ENCODE results near the gene CPLX3. TPM values are rescaled to one million over a fixed set of nuclear protein-coding genes. Genes with fewer than 3 reads are reported as not detected.

The CPLX3 gene
- total RNA-seq, 1 experiment from 2014 or later, result not detected

DNA sequence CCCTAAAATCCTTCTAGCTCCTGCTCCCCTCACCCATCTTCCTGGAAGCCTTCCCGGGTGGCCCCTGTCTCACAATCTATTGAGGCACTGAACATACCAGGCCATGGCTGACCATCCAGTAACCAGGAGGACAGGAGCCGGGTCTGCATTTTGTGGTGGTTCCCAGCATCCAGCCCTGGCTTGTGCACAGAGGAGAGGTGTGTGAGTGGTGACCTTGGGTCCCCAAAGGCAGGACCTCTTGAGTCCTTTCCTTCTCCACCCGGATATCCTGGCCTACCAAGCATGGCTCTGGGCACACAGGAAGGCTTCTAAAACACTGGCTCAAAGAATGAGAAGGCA is 36.7 kb upstream of the CPLX3 start:
- no peak overlapping the region for H3K14ac ChIP-seq (ENCODE audit: insufficient read depth, low read length)
- H2AFZ ChIP-seq (ENCODE audit: low read length), result no peak overlapping the region
- TF ChIP-seq, protein P1, sequence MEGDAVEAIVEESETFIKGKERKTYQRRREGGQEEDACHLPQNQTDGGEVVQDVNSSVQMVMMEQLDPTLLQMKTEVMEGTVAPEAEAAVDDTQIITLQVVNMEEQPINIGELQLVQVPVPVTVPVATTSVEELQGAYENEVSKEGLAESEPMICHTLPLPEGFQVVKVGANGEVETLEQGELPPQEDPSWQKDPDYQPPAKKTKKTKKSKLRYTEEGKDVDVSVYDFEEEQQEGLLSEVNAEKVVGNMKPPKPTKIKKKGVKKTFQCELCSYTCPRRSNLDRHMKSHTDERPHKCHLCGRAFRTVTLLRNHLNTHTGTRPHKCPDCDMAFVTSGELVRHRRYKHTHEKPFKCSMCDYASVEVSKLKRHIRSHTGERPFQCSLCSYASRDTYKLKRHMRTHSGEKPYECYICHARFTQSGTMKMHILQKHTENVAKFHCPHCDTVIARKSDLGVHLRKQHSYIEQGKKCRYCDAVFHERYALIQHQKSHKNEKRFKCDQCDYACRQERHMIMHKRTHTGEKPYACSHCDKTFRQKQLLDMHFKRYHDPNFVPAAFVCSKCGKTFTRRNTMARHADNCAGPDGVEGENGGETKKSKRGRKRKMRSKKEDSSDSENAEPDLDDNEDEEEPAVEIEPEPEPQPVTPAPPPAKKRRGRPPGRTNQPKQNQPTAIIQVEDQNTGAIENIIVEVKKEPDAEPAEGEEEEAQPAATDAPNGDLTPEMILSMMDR (conservative IDR thresholded peaks at IDR 0.05), result no peak
- H2BK20ac ChIP-seq (ENCODE audit: low read depth, low read length, poor library complexity, severe bottlenecking), result no peak overlapping the region
- H3K4me1 ChIP-seq (ENCODE audit: insufficient read depth, low read length), result peaks cover 7% of the 10 kb centered on the region; the same call in 1 of the 2 replicates
- H3K9ac ChIP-seq (ENCODE audit: extremely low read depth, insufficient read length, low read length), result no peak overlapping the region
- H3K79me2 ChIP-seq (ENCODE audit: insufficient read depth, low read length), result no peaks in the 10 kb centered on the region
- no peaks in the 10 kb centered on the region for H3K79me1 ChIP-seq (ENCODE audit: insufficient read depth, low read depth, low read length, poor library complexity, severe bottlenecking)
- no peaks in the 10 kb centered on the region for H3K23me2 ChIP-seq (ENCODE audit: insufficient read length, low read depth, low read length, poor library complexity, severe bottlenecking)
- no peak overlapping the region for H4K5ac ChIP-seq (ENCODE audit: insufficient read length, low read depth, low read length)
- H3K18ac ChIP-seq (ENCODE audit: insufficient read length, low read depth, low read length), result no peak overlapping the region
- H2BK15ac ChIP-seq (ENCODE audit: low read depth, low read length), result no peak overlapping the region
- no peak overlapping the region for H3T11ph ChIP-seq (ENCODE audit: low read length)
- no peak for DNase-seq
- no peak overlapping the region for H3K56ac ChIP-seq (ENCODE audit: insufficient read length, low read depth, low read length)
- no peak overlapping the region for H4K8ac ChIP-seq (replicated peaks; ENCODE audit: insufficient read length, low read depth, low read length)
- Mint-ChIP-seq H3K27ac (no peak overlapping the region), H3K36me3 (ENCODE audit: insufficient read depth in 1 of 3, low read depth in 3 of 3) (peaks cover 0 to 5% (median 4%) of the 10 kb centered on the region in 3 experiments; a peak in 4 of 7 replicates), H3K9me3 (no peaks in the 10 kb centered on the region; a peak in 1 of 5 replicates), H3K4me3 (no peak overlapping the region), H3K27me3 (ENCODE audit: low read depth) (no peaks in the 10 kb centered on the region; the same call in 1 of the 2 replicates), H3K4me1 (peaks cover 36 to 43% of the 10 kb centered on the region in 2 experiments)
- H3K23ac ChIP-seq (ENCODE audit: insufficient read length, low read depth, low read length), result no peak overlapping the region
- no peak overlapping the region for H2AK5ac ChIP-seq (ENCODE audit: insufficient read length, low read length)
- no peak overlapping the region for H2BK120ac ChIP-seq (ENCODE audit: low read depth, low read length, poor library complexity, severe bottlenecking)
- H3K4me2 ChIP-seq (ENCODE audit: insufficient read depth, insufficient read length, low read length), result no peak overlapping the region
- H4K20me1 ChIP-seq (ENCODE audit: control insufficient read depth, insufficient read depth, insufficient read length), result no peaks in the 10 kb centered on the region
- no peak overlapping the region for H2BK5ac ChIP-seq (ENCODE audit: insufficient read length, low read length)
- no peak overlapping the region for H4K91ac ChIP-seq (ENCODE audit: insufficient read length, low read depth, low read length)
- H3K4ac ChIP-seq (ENCODE audit: low read depth, low read length), result no peak overlapping the region
- WGBS (ENCODE audit: extremely low coverage, insufficient read length, low lambda C conversion rate), result no CpG with 5 or more reads among the region's 3 CpGs
- H3K9me3 ChIP-seq (ENCODE audit: control insufficient read depth, low read depth, low read length), result no peaks in the 10 kb centered on the region
- no peak overlapping the region for H3K27ac ChIP-seq (ENCODE audit: insufficient read length, low read depth, low read length)
- H3K27me3 ChIP-seq (ENCODE audit: insufficient read depth, low read length), result no peaks in the 10 kb centered on the region; the same call in 1 of the 2 replicates
- H2BK12ac ChIP-seq (ENCODE audit: insufficient read length, low read depth, low read length), result no peak overlapping the region

Data from H9 (cell line).